DMS 273 treated with DMSO at 0.1 percent for 48 hours (cell line): ENCODE results near the gene KMT2C.
"Not testable (repeated sequence)": the region's sequence is repeated elsewhere in the genome, so short reads cannot be mapped to it uniquely, and the experiment has no call there.

ENCODE experiments used
- DNase-seq: peaks from one replicate; lab custom pipeline; 2025; lab: John Stamatoyannopoulos, UW

KMT2C gene

GRCh38 chr7:152355474-152356057 is 80.2 kb downstream of the KMT2C start:
- DNase-seq, result no peak

GRCh38 chr7:152354061-152354460 is 81.7 kb downstream of the KMT2C start:
- DNase-seq, result no peak

- not testable (repeated sequence) for DNase-seq
These were observed 82.5 kb downstream of the KMT2C start for GRCh38 chr7:152353281-152353680.

- not testable (repeated sequence) for DNase-seq
These were observed 84.1 kb downstream of the KMT2C start for GRCh38 chr7:152351747-152352146.

GRCh38 chr7:152351168-152351567 is 84.6 kb downstream of the KMT2C start:
- DNase-seq, result no peak

- no peak for DNase-seq
These were observed 87.9 kb downstream of the KMT2C start for GRCh38 chr7:152347888-152348287.

GRCh38 chr7:152344253-152344652 is 91.5 kb downstream of the KMT2C start:
- DNase-seq, result no peak

GRCh38 chr7:152342796-152343195 is 93.0 kb downstream of the KMT2C start:
- DNase-seq, result no peak

GRCh38 chr7:152341914-152342236 is 93.9 kb downstream of the KMT2C start:
- DNase-seq, result no peak

GRCh38 chr7:152341039-152341913 is 94.5 kb downstream of the KMT2C start:
- DNase-seq, result peak; percentile 38

GRCh38 chr7:152340161-152340560 is 95.6 kb downstream of the KMT2C start:
- no peak for DNase-seq

- DNase-seq, result no peak
These were observed 97.2 kb downstream of the KMT2C start for GRCh38 chr7:152338561-152338960.

- DNase-seq, result no peak
These were observed 98.9 kb downstream of the KMT2C start for GRCh38 chr7:152336754-152337368.

GRCh38 chr7:152335900-152336571 is 99.8 kb downstream of the KMT2C start:
- DNase-seq, result no peak

- DNase-seq, result no peak
These were observed 102.7 kb downstream of the KMT2C start for GRCh38 chr7:152333134-152333533.

GRCh38 chr7:152330827-152331226 is 105.0 kb downstream of the KMT2C start:
- DNase-seq, result no peak

GRCh38 chr7:152329469-152329868 is 106.3 kb downstream of the KMT2C start:
- DNase-seq, result no peak

GRCh38 chr7:152328234-152328633 is 107.6 kb downstream of the KMT2C start:
- no peak for DNase-seq

GRCh38 chr7:152315845-152316244 is 120.0 kb downstream of the KMT2C start:
- no peak for DNase-seq

GRCh38 chr7:152313831-152314604 is 121.8 kb downstream of the KMT2C start:
- DNase-seq, result peak; percentile 85

GRCh38 chr7:152313217-152313616 is 122.6 kb downstream of the KMT2C start:
- DNase-seq, result no peak

- DNase-seq, result peak; percentile 36
These were observed 123.5 kb downstream of the KMT2C start for GRCh38 chr7:152312316-152312715.
